Lung (tissue), 12 donors: ENCODE results near the gene CFAP58. TPM values are rescaled to one million over a fixed set of nuclear protein-coding genes. Genes with fewer than 3 reads are reported as not detected.

Experiments used
- ATAC-seq: fragments of 200-7000 bp; cut with Tn5 transposase; one replicate; pipeline ENCODE4 v1.9.1; 2020; ENCODE audit warnings: moderate number of reproducible peaks; ENCODE audit not compliant: insufficient read depth, low FRiP score
- DNase-seq, 3 donors: peaks; one replicate each; pipeline ENCODE4 v3.0.0-alpha.2; 2013 to 2017
- H3K27ac ChIP-seq, 2 donors: one replicate each; pipeline ENCODE4 v1.5.1; 2013; ENCODE audit warnings: mild to moderate bottlenecking in 2 of 2, moderate library complexity in 2 of 2, control low read depth in 1 of 2, inconsistent platforms in 1 of 2, low read depth in 1 of 2, low read length in 1 of 2
- H3K27me3 ChIP-seq, 3 donors: one replicate each; pipeline ENCODE4 v1.5.1; 2013; ENCODE audit warnings: low read length in 2 of 3; ENCODE audit not compliant: control insufficient read depth in 3 of 3, insufficient read depth in 3 of 3
- H3K36me3 ChIP-seq, 4 donors: one replicate each; pipeline ENCODE4 v1.5.1; 2013; ENCODE audit warnings: low read length in 4 of 4, mild to moderate bottlenecking in 1 of 4, moderate library complexity in 1 of 4; ENCODE audit not compliant: control insufficient read depth in 4 of 4, insufficient read depth in 4 of 4
- H3K4me1 ChIP-seq, 5 donors: one replicate each; pipeline ENCODE4 v1.5.1; 2013; ENCODE audit warnings: low read length in 5 of 5, mild to moderate bottlenecking in 2 of 5, moderate library complexity in 1 of 5; ENCODE audit not compliant: control insufficient read depth in 5 of 5, insufficient read depth in 5 of 5
- H3K4me3 ChIP-seq: one replicate; pipeline ENCODE4 v1.5.1; 2013; ENCODE audit warnings: mild to moderate bottlenecking, control low read depth, moderate library complexity
- H3K9ac ChIP-seq, 2 donors: one replicate each; pipeline ENCODE4 v1.5.1; 2013; ENCODE audit warnings: low read length in 2 of 2, control low read depth in 1 of 2; ENCODE audit not compliant: insufficient read depth in 1 of 2
- H3K9me3 ChIP-seq, 4 donors: one replicate each; pipeline ENCODE4 v1.5.1; 2013; ENCODE audit warnings: low read length in 3 of 4, mild to moderate bottlenecking in 1 of 4, moderate library complexity in 1 of 4; ENCODE audit not compliant: control insufficient read depth in 4 of 4, insufficient read depth in 3 of 4
- CTCF ChIP-seq: IDR thresholded peaks from 2 replicates; pipeline ENCODE4 v1.5.1; 2012; ENCODE audit warnings: mild to moderate bottlenecking; ENCODE audit errors: control extremely low read depth, extremely low read depth
- WGBS, 2 donors: extraction: QIAGEN DNeasy Blood & Tissue Kit; methylation state at CpG; one replicate each; pipeline ENCODE4 v1.1.7; 2013; 5-methylcytosine and 5-hydroxymethylcytosine counted together
- polyA plus RNA-seq, 2 donors: library from polyadenylated mRNA; stranded (reverse); fragments of 200-250 nt; gene quantifications; one replicate each; pipeline ENCODE4 v1.2.1, GENCODE V29; 2013
- total RNA-seq, 2 donors: library from RNA; depleted of rRNA in 1 of 2; stranded (reverse); fragments of >200 nt in 1 of 2; gene quantifications; one replicate each; pipeline ENCODE4 v1.2.1, GENCODE V29; 2014 to 2021
- donor health status: control.
- donor health status: control.
- donor health status: Bipolar disorder and iron deficiency.
- donor health status: healthy.
- donor health status: DM: yes; HTN: yes; CAD: no.

The CFAP58 gene
- total and polyA plus RNA-seq, 4 donors, result 1.4 to 5.4 (median 3.6) TPM

GRCh38 chr10:104486803-104487202, 133.2 kb downstream of the CFAP58 start:
- ATAC-seq (no peak), DNase-seq (no peak)
- Histone ChIP-seq H3K4me3 (no peak overlapping the region), H3K4me1 (no peaks in the 10 kb centered on the region), H3K9me3 (peaks cover 0 to 2% (median 0%) of the 10 kb centered on the region in 4 donors), H3K9ac (no peak overlapping the region), H3K36me3 (no peaks in the 10 kb centered on the region), H3K27me3 (no peaks in the 10 kb centered on the region), H3K27ac (no peak overlapping the region)
- TF ChIP-seq CTCF, result no peak
- WGBS, 2 donors, result 90 to 92% methylated on average over 1 of the region's 1 CpG

DNA sequence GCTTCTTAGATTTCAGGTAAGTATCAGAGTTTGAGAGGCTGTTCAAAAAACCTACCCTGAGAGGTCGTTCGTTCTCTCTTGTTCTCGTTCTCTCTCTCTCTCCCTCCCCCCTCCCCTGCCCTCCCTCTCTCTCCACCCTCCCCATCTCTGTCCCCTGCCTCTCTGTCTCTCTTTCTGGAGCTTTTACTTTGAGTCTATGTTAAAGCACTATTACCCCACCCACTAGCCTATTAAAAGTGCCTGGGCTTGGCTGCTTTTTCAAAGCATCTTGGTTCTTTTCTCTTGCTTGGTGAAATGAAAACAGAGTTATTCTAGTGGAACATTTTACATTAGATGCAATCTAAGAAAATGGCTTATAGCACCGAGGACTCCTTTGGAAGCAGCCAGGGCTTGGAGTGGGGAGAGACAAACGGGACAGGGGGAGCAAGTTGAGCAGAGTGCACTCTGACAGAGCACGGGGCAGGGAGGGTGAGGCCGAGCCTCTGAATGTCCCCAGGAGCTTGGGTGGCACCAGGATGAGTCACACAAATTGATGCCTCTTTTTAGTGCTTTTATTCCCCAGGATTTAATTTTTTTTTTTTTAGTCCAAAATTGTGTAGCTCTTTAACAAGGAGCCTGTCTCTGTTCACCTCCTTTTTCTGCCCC, 134.3 kb downstream of the CFAP58 start:
- TF ChIP-seq CTCF, result no peak
- Histone ChIP-seq H3K4me3 (no peak overlapping the region), H3K9me3 (peaks cover 0 to 2% (median 0%) of the 10 kb centered on the region in 4 donors), H3K27ac (no peak overlapping the region), H3K9ac (no peak overlapping the region), H3K27me3 (no peaks in the 10 kb centered on the region), H3K4me1 (no peaks in the 10 kb centered on the region), H3K36me3 (no peaks in the 10 kb centered on the region)
- 58 to 78% methylated on average over 7 of the region's 7 CpGs for WGBS, 2 donors
- DNase-seq (no peak), ATAC-seq (no peak)

GRCh38 chr10:104488439-104488832, 134.8 kb downstream of the CFAP58 start:
- no peak overlapping the region for H3K4me3 ChIP-seq
- H3K9me3 ChIP-seq, result peaks cover 0 to 2% (median 0%) of the 10 kb centered on the region in 4 donors
- no peak for TF ChIP-seq CTCF
- WGBS, 2 donors, result 89 to 93% methylated on average over 2 of the region's 2 CpGs
- no peaks in the 10 kb centered on the region for H3K36me3 ChIP-seq
- ATAC-seq, result no peak
- DNase-seq, result no peak
- no peaks in the 10 kb centered on the region for H3K4me1 ChIP-seq
- H3K27ac ChIP-seq, result no peak overlapping the region
- H3K27me3 ChIP-seq, result no peaks in the 10 kb centered on the region
- no peak overlapping the region for H3K9ac ChIP-seq
